HG03039 (cell line): ENCODE measurements around the gene SLC16A5.
"Not testable (repeated sequence)": the region's sequence is repeated elsewhere in the genome, so short reads cannot be mapped to it uniquely, and the experiment has no call there.

Experiments used
- ATAC-seq: cut with Tn5 transposase; IDR thresholded peaks from one replicate; pipeline ENCODE4 v1.9.1; 2021; ENCODE audit warnings: mild to moderate bottlenecking, moderate library complexity; ENCODE audit not compliant: unreplicated experiment

The SLC16A5 gene

DNA sequence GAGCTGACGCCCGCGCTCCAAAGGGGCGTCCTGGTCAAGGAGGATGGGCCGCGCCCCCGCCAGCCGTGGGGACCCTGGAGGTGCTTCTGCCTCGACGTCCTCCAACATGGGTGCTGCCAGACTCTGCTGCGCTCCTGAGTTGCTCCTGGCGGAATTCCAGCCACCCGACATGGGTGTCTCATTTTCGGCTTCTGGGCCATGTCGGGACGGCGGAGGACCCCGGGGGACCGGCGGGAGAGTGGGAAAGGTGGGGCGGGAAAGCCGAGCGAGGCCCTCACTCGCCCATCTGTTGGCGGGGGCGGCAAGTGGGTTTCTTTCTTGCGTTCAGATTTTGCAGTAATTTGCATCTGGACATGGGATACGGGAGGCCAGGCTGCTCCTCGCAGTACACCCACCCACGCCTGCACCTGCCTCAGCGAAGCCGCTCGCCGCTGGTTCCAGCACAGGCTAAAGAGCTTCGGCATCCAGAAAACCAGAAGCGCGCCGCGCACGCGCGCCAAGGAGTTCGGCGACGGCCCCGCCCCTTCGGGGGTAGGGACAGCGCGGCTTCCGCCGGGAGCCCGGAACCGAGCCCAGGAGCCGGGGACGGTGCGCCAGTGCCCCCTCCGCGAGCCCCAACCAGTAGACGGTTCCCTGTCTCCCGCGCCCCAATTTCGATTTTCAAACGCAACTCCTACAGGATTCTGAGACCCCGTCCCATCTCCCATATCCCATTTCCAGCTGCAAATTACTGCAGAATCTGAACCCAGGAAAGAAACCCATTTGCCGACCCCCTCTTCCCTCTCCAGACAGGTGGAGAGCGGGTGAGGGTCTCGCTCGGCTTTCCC, 21.9 kb downstream of the SLC16A5 start, which contains the start of gene ARMC7:
Gene ARMC7, plus strand, starts transcription at position 563 of the 827 bp plus-strand sequence. CDS start 320 bp downstream, outside the sequence.
- ATAC-seq, result peak; percentile 58

DNA sequence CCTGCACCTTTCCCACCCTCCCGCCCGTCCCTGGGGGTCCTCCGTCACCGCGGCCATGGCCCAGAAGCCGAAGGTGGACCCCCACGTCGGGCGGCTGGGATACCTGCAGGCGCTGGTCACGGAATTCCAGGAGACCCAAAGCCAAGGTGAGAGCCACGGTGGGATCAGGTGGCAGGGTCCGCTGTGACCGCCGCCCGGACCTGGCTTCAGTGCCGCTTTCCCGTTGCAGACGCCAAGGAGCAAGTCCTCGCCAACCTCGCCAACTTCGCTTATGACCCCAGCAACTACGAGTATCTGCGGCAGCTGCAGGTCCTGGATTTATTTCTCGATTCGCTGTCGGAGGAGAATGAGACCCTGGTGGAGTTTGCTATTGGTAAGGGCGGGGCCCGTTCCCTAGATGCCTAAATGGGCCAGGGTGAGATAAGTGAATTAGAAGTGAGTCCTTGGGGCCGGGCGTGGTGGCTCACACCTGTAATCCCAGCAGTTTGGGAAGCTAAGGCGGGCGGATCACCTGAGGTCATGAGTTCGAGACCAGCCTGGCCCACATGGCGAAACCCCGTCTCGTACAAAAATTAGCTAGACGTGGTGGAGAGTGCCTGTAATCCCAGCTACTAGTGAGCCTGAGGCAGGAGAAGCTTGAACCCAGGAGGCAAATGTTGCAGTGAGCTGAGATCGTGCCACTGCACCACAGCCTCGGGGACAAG, 22.6 kb downstream of the SLC16A5 start:
- ATAC-seq, result peak; percentile 5

- no peak for ATAC-seq
These were observed 24.1 kb downstream of the SLC16A5 start for GRCh38 chr17:75111777-75112335.

DNA sequence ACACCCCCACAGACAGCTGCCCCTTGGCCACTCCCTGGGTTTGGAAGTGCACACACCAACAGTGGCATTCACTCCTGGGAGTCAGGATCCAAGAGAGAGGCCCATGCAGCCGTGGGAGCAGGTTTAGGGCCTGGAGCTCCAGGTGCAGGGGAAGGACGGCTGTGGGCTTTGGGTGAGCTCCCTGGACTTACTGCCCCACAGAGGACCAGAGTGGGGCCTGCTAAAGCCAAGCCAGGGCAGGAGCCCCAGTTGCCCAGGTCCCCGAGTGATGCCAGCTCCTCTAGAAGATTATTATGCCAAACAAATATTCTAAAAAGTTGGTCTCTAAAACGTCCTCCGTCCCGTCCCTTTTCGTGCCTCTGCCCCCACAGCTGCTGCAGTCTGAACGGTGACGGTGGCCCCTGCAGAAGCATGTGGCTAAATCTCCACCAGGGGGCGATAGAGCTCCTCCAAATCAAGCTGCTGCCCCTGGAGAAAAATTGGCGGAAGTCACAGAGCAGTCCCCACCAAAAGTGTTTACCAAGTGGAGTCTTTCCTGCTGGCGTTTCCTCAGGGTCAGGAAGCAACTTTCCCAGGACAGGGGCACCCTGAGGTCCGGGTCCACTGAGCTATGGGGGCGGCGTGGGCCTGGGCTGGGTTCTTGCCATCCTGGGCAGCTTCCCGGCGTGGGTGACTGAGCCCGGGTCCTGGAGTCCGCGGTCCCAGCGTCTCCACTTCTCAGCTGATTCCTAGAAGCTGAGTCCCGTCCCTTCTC, 26.2 kb downstream of the SLC16A5 start:
- no peak for ATAC-seq

DNA sequence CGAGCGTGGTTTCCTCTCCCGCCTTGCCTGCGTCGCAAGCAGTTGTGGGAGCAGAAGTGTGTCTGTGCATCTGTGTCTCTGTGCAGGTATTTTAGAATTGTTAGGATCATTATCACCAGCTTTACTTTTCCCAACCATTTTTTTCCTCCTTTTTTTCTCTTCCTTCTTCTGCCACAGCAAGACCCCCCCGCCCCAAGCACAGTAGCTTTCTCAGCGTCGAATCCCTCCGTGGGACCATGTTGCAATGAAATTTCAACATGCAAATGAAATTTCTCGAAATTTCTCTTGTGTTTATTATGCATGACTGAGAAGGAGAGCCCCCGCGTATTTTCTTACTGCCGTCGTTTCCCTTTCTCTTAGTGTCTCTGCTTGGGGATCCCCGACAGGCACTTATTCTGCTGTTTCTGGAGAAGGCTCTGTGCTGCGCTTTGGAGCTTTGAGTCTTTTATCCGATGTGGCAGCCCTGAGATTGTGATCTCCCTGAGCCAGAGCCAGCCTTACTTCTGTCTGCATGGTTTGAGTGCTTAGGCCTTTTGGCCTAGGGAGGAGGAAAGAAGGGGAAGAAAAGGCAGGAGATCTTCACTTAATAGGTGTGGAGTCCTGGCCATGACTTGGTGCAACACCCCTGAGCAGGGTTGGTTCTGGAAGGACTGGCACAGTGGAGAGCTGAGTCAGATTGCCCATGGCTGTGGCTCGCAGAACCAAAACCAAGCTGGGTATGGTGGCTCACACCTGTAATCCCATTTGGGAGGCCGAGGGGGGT, 27.0 kb downstream of the SLC16A5 start:
- no peak for ATAC-seq

GRCh38 chr17:75115555-75115954, 27.8 kb downstream of the SLC16A5 start:
- ATAC-seq, result no peak

DNA sequence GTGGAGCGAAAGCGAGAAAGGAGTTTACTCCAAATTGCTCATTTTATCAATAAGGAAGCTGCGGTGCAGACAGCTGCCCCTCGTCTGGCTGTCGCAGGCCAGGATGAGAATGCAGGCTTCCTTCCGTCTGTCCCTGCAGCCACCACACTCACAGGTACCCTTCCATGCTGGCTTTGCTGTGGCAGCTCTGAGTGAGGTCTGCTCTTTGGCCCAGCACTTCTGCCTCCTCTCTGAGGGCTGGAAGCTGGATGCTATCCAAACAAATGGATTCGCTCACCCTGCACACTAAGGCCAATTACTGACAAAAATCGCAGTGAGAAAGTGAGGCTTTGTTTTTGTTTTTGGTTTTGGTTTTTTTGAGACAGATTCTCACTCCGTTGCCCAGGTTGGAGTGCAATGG, 29.0 kb downstream of the SLC16A5 start:
- ATAC-seq, result no peak

GRCh38 chr17:75118307-75118706, 30.6 kb downstream of the SLC16A5 start:
- no peak for ATAC-seq

- no peak for ATAC-seq
These were observed 36.5 kb downstream of the SLC16A5 start for GRCh38 chr17:75124041-75124818.

DNA sequence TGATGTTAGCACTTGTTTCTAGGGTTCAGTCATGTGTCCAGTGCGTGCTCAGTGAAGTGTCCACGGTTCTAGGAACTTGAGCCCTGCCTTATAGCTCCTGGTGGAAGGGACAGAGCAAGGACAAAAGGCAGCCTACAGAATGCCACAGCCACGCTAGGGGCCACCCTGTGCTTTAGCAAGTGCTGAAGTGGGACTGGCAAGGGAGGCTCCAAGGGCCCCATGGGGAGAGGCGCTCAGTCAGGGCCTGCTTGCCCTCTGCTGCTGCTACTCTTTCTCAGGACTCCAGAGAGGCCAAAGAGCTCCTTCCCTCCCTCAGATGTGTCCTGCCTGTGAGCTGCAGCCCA, 37.0 kb downstream of the SLC16A5 start:
- ATAC-seq, result no peak

DNA sequence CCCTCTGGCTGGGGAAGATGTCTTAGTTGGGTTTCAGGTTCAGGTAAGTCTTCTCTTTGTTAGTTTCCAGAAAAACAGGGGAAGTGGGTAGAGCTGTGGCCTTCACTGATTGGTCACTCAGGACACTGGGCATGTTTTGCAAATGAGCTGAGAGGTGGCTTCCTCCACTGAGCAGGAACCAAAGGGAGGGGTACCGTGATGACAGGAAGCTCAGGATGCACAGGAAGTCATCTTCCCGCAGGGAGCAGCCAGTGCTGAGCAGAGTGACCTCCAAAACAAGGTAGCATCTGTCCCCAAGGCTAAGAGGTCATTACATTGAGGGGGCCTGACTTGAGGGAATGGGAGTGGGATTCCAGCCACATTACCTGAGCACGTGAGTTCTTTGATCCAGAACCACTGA, 38.2 kb downstream of the SLC16A5 start:
- no peak for ATAC-seq

DNA sequence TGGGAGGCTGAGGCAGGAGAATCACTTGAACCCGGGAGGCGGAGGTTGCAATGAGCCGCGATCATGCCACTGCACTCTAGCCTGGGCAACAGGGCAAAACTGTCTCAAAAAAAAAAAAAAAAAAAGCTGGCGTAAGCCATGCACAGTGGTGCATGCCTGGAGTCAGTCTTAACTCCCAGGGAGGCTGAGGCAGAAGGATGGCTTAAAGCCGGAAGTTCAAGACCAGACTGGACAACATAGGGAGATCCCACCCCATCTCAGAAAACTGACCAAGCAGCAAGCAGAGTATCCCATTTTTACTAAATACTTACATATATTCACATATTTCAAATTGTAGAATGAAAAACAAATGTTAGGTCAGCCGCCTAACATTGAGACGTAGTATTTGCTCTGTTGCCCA, 39.2 kb downstream of the SLC16A5 start:
- no peak for ATAC-seq

- ATAC-seq, result not testable (repeated sequence)
These were observed 40.2 kb downstream of the SLC16A5 start for GRCh38 chr17:75127936-75128335.

DNA sequence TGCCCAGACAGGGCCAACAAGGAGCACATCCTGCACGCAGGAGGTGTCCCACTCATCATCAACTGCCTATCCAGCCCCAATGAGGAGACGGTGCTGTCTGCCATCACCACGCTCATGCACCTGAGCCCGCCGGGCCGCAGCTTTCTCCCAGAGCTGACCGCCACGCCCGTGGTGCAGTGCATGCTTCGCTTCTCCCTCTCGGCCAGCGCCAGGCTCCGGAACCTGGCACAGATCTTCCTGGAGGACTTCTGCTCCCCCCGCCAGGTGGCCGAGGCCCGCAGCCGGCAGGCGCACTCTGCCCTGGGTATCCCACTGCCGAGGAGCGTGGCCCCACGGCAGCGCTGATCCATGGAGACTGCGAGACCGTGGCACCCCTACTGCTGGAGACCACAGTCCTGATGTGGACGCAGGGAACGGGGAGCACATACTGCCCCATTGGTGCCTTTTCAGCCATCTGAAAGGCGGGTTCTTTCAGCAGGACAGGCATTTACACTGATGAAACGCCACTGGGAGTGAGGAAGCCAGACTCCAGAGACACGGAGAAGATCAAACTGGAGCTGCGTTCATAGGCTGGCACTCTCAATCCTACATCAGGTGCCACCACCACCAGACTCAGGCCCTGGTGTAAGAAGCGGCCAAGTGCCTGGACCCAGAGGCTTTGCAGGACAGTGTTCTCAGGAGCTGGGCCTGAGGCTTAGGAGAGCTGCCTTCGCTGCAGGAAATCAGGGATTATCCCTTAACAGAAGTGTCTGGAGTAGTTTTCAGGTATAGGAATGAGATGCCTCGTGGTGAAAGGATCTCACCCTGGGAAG, 41.1 kb downstream of the SLC16A5 start:
- no peak for ATAC-seq

DNA sequence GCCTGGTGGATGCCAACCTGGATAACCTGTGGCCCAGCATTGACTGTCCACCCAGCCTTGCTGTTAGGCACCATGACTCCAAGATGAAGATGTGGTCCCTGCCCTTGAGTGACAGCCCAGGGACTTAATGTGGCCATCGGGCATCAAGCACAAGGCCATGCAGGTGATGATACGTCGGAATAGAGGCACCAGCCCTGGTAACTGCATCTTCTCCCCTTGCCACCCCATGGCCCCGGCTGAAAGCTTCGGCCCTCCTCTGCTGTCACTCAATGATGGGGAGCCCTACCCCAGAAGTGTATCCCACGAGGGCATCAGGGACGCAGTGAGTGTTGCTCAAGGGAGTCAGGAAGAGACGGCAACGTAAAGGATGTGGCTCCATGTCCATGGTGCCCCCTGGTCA, 41.8 kb downstream of the SLC16A5 start:
- ATAC-seq, result no peak

DNA sequence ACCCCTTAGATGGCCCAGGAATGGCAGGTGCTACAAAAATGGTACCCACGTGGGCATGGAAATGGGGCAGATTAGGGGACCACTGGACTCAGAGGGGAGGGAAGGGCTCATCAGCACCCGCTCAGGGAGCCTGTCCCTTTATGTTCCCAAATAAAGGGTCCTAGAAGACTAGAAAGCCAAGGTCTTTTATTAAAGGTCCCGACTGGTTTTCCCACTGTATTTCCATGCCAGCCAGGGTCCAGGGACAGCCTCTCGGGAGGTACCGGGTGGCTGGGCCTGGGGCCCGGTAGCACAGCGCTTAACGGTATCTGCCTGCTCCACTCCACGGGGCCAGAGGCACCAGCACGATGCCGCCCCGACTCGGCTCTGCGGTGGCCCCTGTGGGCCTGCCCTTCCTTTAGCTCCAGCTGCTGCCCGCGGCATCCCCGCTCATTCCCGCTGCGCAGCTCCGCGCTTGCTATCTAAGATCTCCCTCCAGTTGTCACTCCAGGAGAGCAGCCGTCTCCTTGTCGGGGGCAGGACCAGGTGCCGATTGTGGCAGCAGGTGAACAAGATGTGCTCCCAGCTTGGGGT, 42.4 kb downstream of the SLC16A5 start:
- ATAC-seq, result no peak

GRCh38 chr17:75130632-75131277, 43.0 kb downstream of the SLC16A5 start:
- no peak for ATAC-seq
